ENCODE results near the gene GRID2. TPM values are rescaled to one million over a fixed set of nuclear protein-coding genes. Genes with fewer than 3 reads are reported as not detected.

Gene GRID2
- total and polyA plus RNA-seq, 2 of the 13 experiments (the other 11 are each of a cell fraction or from before 2014, with no cell fraction given): not detected

DNA sequence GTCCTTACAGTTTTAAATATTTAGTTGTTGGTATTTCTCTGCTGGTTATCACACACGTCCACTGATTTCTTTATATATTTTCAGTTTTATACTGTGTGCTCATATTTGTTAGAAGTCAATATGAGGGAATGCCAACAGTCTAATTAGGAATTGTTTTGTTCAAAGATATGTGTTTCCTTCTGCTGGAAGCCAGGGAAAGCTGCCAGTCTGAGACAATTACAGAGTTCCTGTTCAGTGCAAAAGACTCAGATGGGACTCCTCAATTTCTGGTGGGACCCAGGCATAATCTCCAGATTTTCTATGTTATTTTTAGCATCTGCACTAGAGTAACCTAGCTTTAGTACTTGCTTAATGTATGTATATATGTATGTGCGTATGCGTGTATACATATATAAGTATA is 486.0 kb downstream of the GRID2 start:
- H2AFZ ChIP-seq (ENCODE audit: low read length): no peak overlapping the region
- WGBS (ENCODE audit: low lambda C conversion rate): 12% methylated on average over 3 of the region's 3 CpGs
- in situ Hi-C loops (cut with HindIII; ENCODE audit: extremely low pct_ligation_motif_present, low pct_unique_long_range_greater_than_20kb) (no loop called here), intact Hi-C loops (cut with micrococcal nuclease; ENCODE audit: unreplicated experiment) (no loop called here)
- H3K27me3 ChIP-seq (ENCODE audit: control insufficient read depth in 1 of 2, insufficient read depth in 2 of 2, low read length in 2 of 2): no peaks in the 10 kb centered on the region
- no peaks in the 10 kb centered on the region for H3K4me1 ChIP-seq (ENCODE audit: insufficient read depth, low read length)
- no TSS peak for BruUV-seq (replicated peaks)
- no peak overlapping the region for H3K27ac ChIP-seq (ENCODE audit: extremely low read length, insufficient read depth, low read length)
- H3K4me3 ChIP-seq (replicated peaks in 1 of 3; ENCODE audit: insufficient read depth in 1 of 3, low read depth in 2 of 3, low read length in 3 of 3): no peak overlapping the region
- ATAC-seq (no peak), DNase-seq (ENCODE audit: low spot score) (no peak), FAIRE-seq (no peak)
- H3K9ac ChIP-seq (ENCODE audit: insufficient read depth, low read depth, low read length): no peak overlapping the region
- no peaks in the 10 kb centered on the region for H3K9me3 ChIP-seq (ENCODE audit: low read length)
- H3K79me2 ChIP-seq (ENCODE audit: insufficient read depth, low read length): no peaks in the 10 kb centered on the region
- POLR2A ChIA-PET: no interaction called here
- no peaks in the 10 kb centered on the region for H4K20me1 ChIP-seq (ENCODE audit: insufficient read depth, low read length)
- H3K36me3 ChIP-seq (replicated peaks in 1 of 2; ENCODE audit: control insufficient read depth in 1 of 2, insufficient read depth in 2 of 2, low read length in 2 of 2): no peaks in the 10 kb centered on the region
- TF ChIP-seq GTF2F1 (IDR thresholded peaks at IDR 0.05; ENCODE audit: low read length): no peak
- TF ChIP-seq TFDP1 (CRISPR knock-in tag; IDR thresholded peaks at IDR 0.05; ENCODE audit: borderline replicate concordance): no peak
- no peak for TF ChIP-seq ZC3H13 (CRISPR knock-in tag; IDR thresholded peaks at IDR 0.05)
- CTCF ChIA-PET (ENCODE audit: low intra/inter-chr PET ratio, low total read pairs): no interaction called here
- no peak overlapping the region for H3K4me2 ChIP-seq (ENCODE audit: low read depth, low read length)

DNA sequence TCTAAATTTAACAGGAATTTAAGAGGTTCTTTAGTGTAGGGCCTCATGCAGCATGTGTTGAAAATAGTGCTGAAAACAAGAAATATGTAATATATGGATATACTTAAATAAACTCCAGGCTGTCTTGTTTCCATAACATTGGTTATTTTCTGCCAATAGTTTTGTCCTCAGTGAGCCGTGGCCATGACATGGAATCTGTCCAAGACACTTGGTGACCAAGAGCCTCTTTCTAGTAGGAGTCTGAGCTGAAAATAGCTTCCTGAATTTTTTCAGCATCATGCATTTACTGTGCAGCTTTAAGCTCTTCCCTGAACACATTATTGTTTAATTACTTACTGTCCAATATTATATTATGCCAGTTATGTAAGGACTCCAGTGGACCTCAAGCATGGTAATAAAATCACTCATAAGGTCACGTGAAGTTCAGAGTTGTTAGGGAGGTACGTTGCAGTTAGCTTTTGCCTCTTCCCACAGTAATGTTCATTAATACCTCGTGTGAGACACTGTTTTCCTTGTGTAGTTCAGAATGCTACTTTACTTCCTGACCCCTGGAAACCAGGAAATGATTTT is 488.2 kb downstream of the GRID2 start:
- ATAC-seq (no peak), FAIRE-seq (no peak), DNase-seq (ENCODE audit: low spot score) (no peak)
- in situ Hi-C loops (cut with HindIII; ENCODE audit: extremely low pct_ligation_motif_present, low pct_unique_long_range_greater_than_20kb) (no loop called here), intact Hi-C loops (cut with micrococcal nuclease; ENCODE audit: unreplicated experiment) (no loop called here)
- H3K9me3 ChIP-seq (ENCODE audit: low read length): no peaks in the 10 kb centered on the region
- H3K4me2 ChIP-seq (ENCODE audit: low read depth, low read length): no peak overlapping the region
- H3K27me3 ChIP-seq (ENCODE audit: control insufficient read depth in 1 of 2, insufficient read depth in 2 of 2, low read length in 2 of 2): no peaks in the 10 kb centered on the region
- H3K4me1 ChIP-seq (ENCODE audit: insufficient read depth, low read length): no peaks in the 10 kb centered on the region
- POLR2A ChIA-PET: no interaction called here
- H3K79me2 ChIP-seq (ENCODE audit: insufficient read depth, low read length): no peaks in the 10 kb centered on the region
- no peaks in the 10 kb centered on the region for H4K20me1 ChIP-seq (ENCODE audit: insufficient read depth, low read length)
- CTCF ChIA-PET (ENCODE audit: low intra/inter-chr PET ratio, low total read pairs): no interaction called here
- no TSS peak for BruUV-seq (replicated peaks)
- no peak for TF ChIP-seq THAP11 (CRISPR knock-in tag; IDR thresholded peaks at IDR 0.05)
- no peak for TF ChIP-seq ZNF432 (CRISPR knock-in tag; IDR thresholded peaks at IDR 0.05; ENCODE audit: borderline replicate concordance)
- no peak for TF ChIP-seq DPF2 (CRISPR knock-in tag; IDR thresholded peaks at IDR 0.05; ENCODE audit: borderline replicate concordance, low read depth)
- TF ChIP-seq, protein P1, sequence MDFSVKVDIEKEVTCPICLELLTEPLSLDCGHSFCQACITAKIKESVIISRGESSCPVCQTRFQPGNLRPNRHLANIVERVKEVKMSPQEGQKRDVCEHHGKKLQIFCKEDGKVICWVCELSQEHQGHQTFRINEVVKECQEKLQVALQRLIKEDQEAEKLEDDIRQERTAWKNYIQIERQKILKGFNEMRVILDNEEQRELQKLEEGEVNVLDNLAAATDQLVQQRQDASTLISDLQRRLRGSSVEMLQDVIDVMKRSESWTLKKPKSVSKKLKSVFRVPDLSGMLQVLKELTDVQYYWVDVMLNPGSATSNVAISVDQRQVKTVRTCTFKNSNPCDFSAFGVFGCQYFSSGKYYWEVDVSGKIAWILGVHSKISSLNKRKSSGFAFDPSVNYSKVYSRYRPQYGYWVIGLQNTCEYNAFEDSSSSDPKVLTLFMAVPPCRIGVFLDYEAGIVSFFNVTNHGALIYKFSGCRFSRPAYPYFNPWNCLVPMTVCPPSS (IDR thresholded peaks at IDR 0.05): no peak
- TF ChIP-seq ZSCAN9 (CRISPR knock-in tag; IDR thresholded peaks at IDR 0.05; ENCODE audit: borderline replicate concordance): no peak
- no peak for TF ChIP-seq ZNF121 (CRISPR knock-in tag; IDR thresholded peaks at IDR 0.05)
- TF ChIP-seq RFX3 (CRISPR knock-in tag; IDR thresholded peaks at IDR 0.05): no peak
- no peak for TF ChIP-seq ZFP1 (CRISPR knock-in tag; IDR thresholded peaks at IDR 0.05)
- TF ChIP-seq ZNF605 (CRISPR knock-in tag; IDR thresholded peaks at IDR 0.05): no peak
- TF ChIP-seq CBFB (CRISPR knock-in tag; IDR thresholded peaks at IDR 0.05): no peak
- no peak for TF ChIP-seq CREB3 (CRISPR knock-in tag; IDR thresholded peaks at IDR 0.05)
- TF ChIP-seq, protein P2, sequence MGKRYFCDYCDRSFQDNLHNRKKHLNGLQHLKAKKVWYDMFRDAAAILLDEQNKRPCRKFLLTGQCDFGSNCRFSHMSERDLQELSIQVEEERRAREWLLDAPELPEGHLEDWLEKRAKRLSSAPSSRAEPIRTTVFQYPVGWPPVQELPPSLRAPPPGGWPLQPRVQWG (CRISPR knock-in tag; IDR thresholded peaks at IDR 0.05; ENCODE audit: borderline replicate concordance, low read depth): no peak
- no peak overlapping the region for H3K4me3 ChIP-seq (replicated peaks in 1 of 3; ENCODE audit: insufficient read depth in 1 of 3, low read depth in 2 of 3, low read length in 3 of 3)
- WGBS (ENCODE audit: low lambda C conversion rate): 1% methylated on average over 4 of the region's 4 CpGs
- no peak overlapping the region for H2AFZ ChIP-seq (ENCODE audit: low read length)
- H3K36me3 ChIP-seq (replicated peaks in 1 of 2; ENCODE audit: control insufficient read depth in 1 of 2, insufficient read depth in 2 of 2, low read length in 2 of 2): no peaks in the 10 kb centered on the region
- H3K9ac ChIP-seq (ENCODE audit: insufficient read depth, low read depth, low read length): no peak overlapping the region
- H3K27ac ChIP-seq (ENCODE audit: extremely low read length, insufficient read depth, low read length): no peak overlapping the region

All from HepG2 (cell line).